LoVo (cell line): ENCODE results near the gene GUCA2A.
"Not testable (repeated sequence)": the region's sequence is repeated elsewhere in the genome, so short reads cannot be mapped to it uniquely, and the experiment has no call there.

ENCODE experiments used
- DNase-seq: peaks from one replicate; pipeline ENCODE4 v3.0.0-alpha.2; 2016; ENCODE audit warnings: low spot score

GUCA2A gene, protein sequence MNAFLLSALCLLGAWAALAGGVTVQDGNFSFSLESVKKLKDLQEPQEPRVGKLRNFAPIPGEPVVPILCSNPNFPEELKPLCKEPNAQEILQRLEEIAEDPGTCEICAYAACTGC

DNA sequence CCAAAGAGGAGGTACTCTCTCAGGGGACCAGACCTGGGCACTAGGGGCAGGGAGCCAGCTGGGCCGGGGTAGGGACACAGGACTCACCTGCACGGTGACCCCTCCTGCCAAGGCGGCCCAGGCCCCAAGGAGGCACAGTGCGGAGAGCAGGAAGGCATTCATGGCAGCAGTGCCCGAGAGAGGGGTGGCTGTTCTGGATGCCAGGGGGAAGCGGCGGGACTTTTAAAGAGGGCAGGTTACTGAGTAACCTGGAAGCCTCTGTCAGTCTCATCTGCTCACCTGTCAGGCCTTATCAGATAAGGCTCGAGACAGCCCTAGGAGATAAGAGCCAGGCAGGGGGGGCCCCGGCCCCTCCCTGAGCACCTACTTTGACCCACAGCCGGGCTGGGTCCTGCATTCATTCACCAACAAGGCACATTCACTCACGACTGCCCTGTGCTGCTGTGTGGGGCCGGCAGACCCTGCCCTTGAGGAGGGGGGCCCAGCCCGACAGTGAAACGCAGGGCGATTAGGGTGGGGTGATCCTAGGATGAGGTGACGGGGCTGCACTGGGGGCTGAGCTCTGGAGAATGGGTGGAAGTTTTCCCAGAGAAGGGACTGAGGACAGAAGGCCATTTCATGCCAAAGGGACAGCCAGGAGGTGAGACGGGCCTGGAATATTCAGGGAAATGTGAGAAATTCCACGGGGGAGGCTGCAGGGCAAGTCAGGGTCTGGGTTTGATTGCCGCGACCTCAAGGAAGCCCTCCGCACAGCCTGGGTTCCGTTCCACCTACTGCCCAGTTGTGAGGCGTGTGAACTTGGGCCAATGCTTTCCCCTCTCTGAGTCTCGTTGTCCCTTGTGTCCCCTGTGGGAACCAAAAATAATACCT, at the start of gene GUCA2A:
GUCA2A (minus strand) TSS at position 195 of the 870 bp plus-strand sequence; CDS start at position 162, 33 bp downstream.
- DNase-seq: peak; percentile 12

DNA sequence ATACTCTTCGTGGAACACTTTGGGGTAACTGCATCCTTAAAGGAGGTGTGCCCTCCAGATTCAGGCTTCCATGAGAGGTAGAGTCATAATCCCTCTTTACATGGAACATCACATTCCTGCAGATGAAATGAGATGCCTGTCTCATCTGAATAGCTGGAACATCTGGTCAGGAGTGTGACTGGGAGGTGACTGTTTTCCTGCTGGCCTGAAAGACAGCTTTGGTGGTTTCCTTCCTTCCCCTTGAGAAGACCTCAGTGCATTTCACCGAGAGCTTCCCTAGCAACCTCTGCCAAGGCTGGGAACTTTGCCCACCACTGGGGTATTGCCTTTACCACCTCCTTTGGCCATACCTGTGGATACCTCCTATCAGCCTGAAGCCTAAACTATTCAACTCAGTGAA, 46.7 kb upstream of the GUCA2A start:
- no peak for DNase-seq

DNA sequence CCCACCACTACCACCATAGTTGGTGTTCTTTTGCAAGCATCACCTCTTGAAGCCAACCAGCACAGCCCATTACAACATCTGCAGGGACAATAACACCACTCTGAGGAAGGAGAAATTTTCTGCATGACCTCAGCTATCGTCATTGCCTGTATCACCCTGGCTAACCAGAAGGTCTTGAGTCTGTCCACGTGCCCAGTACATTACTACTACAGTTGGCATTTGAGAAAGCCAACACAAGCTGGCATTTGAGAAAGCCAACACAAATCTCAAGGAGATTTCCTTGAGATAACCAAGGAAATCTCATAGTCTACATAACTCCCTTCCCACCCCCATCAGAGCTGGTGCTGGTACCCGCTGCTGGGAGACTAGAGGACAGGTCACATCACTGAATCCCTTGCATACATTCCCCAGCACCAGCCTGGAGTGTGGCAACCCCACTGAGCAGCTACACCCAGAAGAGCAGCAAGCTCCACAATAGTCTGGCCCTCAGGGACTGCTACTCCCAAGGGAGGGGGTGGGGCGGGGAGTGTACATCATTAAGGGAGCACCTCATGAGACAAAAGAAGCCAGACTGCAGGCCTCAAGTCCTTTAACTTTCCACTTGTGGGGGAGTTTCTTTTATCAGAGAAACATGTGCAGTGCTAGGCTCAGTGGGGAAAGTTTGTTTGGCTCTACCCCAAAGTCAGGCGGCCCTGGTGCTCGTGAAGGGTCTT, 46.0 kb upstream of the GUCA2A start:
- no peak for DNase-seq

DNA sequence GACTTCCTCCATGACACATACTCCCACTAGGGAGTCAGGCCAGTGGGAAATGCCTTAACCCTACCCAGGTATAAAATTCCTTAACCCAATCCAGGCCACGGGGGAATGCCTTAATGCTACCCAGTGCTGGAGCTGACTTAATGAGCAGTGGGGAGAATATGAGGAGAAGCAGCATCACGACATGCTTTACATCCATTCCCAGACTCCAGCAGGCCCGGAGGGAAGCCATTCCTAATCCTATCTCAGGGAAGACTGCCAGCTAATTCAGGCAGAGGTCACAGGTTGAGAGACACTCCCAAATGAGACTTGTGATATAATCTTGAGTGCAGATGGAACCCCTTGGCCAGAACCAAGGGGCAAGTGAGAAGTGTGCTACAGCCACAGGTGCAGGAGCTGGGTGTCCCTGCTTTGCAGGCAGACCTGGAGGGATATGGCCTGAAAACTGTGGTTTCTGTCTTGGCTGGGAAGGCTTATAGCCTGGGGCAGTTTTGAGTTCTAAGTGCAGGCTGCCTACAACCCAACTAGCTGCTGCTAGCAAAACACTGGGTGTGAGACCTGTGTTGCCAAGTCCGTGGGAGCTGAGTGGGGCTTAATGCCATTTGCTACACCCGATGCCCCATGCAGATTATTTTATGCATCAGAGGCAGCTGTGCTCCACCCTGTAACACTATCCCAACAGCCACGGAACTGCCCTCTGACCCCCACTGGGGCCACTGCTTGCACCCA, 45.1 kb upstream of the GUCA2A start:
- no peak for DNase-seq

DNA sequence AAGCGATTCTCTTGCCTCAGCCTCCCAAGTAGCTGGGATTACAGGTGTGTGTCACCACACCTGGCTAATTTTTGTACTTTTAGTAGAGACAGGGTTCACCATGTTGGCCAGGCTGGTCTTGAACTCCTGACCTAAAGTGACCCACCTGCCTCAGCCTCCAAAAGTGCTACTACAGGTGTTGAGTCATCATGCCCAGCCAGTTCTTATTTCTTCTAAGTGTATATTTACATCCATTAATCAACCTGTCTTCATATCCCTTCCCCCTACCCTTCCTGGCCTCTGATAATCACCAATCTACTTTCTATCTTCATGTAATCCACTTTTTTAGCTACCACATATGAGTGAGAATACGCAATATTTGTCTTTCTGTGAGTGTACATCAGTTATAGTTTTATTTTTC, 42.4 kb upstream of the GUCA2A start:
- not testable (repeated sequence) for DNase-seq

DNA sequence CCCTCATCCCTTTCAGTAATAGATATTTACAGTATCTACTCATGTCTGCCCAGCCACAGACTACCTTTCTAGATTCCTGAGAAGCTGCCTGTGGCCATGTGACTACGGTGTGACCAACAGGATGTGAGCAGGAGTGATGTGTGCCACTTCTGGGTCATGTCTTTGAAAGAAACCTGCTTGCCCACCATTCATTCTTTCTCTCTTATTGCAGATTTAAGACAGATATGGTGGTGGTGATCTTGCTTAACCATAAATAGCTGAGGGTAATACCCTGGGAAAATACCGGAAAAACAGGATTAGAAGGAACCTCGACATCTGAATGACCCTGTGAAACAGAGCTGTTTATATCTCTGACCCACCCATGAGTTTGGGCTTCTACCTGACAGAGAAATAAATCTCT, 41.6 kb upstream of the GUCA2A start:
- no peak for DNase-seq

DNA sequence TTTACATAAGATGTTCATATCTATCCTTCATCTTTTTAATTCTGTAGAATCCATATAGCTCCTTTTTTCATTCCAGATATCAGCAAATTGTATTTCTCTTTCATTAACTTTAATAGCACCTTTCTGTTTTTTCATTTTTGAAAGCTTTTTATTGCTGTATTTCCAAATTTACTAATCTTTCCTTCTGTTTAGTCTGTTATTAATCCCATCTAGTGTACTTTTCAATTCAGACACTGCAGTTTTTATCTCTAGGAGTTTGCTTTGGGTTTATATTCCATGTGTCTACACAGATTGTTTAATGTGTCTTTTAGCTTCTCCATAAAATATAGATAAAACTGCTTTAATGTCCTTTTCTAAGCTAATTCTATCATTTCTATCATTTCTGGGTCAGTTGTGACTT, 37.4 kb upstream of the GUCA2A start:
- DNase-seq: no peak

DNA sequence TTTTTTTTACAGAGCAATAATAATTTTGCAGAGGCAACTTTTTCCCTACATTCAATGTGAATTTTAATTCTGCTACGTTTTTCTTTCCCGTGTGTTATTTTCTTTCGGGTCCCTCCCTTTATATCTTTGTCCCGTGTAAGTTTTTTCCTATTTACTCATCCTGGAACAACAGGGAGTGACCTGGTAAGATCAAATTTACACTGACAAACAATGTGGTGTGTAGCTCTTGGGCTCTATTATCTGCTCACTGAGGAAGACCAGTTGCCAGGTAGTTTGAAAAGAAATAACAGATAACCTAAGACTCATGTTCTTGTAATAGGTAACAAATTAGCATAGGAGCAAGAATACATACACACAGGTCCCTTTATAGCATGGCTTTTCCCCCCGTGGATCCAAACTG, 33.7 kb upstream of the GUCA2A start:
- no peak for DNase-seq

DNA sequence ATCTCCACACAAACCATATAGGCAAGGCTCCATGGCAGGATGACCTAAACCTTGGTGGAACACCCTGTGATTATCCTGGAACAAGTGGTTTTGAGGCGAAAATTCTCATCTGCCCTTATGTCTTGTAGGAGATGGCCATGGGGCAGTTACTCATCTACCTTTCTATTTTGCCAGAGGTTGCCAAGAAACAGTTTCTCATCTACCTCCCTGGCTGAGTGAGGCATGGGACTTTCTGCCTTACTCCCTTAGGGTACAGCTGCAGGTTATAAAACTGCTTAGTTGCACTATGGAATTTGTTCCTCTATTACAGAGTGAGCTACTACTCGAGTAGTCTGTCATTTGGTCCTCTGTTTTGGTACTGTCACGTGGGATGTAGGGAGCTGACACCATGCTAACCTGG, 31.3 kb upstream of the GUCA2A start:
- DNase-seq: no peak

DNA sequence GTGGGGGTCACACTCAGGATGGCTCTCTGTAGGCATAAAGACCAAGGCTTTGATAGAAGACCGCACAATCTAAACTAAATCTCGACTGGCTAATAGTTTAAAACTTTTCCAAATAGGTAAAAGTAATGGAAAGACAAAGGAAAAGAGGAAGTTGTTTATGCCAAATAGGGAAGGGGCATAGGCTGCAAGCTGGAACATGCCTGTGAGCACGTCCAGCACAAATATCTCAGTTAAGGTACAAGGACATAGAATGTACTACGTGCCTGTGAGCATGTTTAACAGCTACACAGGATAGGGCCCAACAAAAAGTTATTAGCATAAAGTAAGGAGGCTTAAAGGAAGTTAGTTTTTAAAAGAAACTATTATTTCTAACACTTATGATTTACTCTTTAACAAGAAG, 27.6 kb upstream of the GUCA2A start:
- DNase-seq: no peak

DNA sequence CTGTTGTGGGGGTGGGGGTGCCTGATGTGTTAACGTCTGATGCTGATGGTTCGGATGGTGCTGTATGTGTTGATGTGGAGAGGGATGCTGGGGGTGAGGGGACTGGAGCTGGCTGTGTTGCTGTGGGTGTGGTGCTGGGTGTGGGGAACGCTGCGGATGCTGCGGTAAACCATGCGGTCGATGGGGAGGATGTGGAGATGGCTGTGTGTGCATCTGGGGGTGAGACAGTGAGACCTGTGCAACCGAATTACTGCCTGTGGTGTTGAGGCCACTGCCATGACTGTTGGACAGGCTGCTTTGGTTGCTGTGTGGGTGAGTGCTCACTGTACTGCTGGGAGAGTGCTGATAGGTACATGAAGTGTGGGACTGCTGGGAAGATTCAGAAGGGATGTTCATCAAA, 26.8 kb upstream of the GUCA2A start:
- no peak for DNase-seq

DNA sequence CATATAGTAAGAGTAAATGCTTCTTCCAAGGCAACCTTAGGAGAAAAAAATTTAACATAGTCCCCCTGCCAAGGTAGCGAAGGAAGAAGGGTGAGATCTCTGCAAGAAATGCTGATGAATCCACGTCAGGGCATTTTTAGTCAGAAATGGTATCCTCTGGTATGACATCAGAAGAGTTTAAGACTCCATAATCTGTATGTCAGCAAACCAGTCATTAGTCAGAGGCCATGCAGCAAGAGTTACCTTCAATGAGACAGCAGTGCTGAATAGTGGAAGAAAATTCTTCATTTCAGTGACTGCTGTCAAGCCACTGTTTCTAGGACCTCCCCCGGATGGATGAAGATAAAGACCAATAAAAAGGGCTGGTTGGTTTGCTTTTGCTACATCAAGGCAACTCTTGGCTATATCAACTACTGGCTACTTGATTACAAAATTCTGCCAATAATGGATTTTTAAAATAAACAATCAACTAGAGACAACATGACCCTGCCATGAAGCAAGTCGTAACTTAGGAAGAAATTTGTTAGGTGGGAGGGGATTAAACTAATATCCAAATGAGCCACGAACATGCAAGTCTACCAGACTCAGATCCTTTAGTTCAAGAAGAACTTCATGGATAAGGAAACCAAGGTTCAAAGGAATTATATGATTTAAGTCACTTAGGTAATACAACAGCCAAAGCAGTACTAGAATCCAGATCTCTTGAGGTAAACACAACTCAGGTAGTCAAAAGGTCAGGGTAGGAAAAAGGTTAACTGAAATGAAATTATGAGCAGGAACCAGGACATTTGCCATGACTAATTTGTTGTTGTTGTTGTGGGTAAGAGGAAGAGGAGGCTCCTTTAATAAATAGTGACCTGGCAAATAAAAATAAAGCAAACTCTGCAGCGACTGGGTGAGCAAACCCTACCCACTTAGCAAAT, 25.6 kb upstream of the GUCA2A start:
- no peak for DNase-seq

DNA sequence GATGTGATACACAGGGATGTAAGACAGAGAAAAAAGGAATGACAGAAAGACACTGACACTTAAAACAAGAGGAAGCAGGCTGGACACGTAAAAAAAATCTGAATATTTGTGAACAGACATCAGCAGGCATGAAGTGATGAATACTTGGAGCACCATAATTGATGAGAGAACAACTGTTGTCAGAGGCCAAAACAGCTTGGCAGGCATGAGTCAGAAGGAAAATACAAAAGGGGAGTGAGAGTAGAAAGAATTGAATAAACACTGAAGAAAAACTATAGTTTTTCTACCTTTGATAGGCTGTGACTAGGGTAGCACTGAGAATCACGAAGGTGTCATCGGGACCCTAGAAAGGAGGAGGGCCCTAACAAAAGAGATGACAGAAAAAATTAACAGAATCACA, 21.6 kb upstream of the GUCA2A start:
- DNase-seq: no peak

DNA sequence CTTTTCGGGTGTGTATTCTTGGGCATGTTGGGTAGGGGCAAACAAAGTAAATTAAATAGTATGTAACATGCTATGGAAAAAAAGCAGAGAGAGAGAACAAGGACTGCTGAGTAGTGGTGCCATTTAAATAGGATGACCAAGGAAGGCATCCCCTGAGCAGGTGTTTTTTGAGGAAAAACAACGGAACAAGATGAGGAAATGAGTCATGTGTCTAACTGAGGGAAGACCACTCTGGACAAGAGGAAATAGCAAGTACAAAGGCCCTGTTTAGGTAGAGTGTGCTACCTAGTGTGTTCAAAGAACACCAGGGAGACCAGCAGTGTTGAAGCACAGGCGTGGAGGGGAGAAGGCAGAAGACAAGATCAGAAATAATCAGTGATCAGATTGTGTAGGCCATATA, 20.1 kb upstream of the GUCA2A start:
- no peak for DNase-seq

DNA sequence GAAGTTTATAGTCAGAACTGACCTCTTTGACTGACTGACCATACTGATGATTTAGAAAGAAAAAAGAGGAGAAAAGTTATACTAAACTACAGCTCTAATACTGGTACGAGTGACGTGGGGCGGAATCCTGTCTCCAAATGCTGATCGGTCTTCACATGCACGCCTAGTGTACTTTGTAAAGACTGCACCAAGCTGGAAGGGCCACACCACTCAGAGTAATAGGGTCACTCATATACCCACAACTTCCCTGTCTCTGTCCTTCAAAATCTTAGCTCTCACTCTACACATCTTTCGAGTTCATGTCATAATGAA, 19.4 kb upstream of the GUCA2A start:
- DNase-seq: no peak

DNA sequence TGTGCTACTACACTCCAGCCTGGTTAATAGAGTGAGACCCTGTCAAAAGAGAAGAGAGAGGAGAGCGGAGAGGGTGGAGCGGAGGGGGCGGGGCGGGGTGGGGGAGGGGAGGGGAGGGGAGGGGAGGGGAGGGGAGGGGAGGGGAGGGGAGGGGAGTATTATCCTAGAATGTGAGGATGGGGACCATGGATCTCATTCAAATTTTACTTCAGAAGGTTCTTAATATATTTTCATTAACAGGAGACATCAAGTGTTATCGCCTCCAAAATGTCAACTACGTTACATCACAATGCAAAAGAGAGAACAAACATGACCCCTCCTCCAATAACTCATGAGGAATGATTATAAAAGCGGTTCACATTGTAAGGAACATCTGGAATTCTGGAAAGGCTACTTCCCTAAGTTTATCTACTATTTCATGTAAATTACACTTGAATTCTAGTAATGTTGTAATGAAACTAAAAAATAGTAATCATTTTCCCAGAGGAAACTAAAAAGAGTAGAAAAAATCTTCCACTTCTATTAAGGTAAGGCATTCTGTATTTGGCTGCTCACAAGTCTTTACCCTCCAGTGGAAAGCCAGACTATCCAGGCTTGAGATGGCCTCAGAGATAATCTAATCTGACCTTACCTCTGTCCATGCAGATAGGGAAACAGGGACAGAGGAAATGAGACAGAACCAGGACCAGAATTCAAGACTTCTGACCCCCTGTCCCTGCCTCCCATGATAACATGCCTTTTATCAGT, 18.8 kb upstream of the GUCA2A start:
- DNase-seq: no peak

DNA sequence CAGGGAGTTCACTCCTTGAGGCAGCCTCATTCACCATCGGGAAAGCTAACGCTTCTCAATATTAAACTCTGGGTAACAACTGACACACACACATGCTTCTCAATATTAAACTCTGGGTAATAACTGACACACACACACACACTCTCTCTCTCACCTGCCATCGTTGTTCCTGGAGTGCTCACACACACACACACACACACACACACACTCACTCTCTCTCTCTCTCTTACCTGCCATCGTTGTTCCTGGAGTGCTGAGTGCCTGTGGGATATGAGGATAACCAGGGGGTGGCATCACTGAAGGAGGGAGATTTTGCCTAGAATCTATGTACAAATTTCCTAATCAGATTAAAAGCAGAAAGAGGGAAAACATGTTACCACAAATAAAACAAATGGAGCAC, 17.1 kb upstream of the GUCA2A start:
- no peak for DNase-seq

DNA sequence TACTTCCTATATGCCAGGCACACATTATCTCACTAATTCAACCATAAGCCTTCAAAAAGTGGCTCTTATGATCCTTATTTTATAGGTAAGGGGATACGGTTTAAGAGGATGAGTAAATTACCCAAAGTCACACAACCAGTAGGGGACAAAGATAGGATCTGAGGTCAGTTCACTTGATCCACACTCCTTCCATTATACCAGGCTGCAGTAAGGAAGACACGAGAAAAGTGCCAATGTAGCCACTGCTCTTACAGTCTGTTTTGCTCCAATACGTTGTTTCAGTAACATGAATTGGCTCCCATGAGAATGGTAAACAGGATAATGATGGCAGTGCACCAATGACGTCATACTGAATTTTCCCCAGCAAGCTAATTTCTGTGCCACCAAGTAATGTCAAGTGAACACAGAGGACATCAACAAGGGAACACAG, 15.4 kb upstream of the GUCA2A start:
- no peak for DNase-seq

DNA sequence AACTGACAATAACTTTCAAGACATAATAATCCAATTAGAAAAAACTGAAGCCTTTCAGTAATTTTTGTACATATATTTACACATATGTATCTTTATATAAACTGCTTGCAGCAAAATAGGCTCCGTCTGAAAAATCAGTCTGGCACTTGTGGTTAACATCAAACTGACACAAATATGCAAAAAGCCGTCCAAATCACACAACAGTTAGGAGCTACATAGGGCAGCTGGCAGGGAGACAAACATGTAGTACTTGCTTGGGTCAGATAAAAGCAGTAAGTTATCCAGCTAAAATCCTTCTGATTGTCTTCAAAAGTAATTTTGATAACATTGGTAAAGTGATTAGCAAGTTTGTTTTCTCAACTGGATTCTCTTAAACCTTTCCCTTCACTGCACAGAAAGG, 14.7 kb upstream of the GUCA2A start:
- no peak for DNase-seq

DNA sequence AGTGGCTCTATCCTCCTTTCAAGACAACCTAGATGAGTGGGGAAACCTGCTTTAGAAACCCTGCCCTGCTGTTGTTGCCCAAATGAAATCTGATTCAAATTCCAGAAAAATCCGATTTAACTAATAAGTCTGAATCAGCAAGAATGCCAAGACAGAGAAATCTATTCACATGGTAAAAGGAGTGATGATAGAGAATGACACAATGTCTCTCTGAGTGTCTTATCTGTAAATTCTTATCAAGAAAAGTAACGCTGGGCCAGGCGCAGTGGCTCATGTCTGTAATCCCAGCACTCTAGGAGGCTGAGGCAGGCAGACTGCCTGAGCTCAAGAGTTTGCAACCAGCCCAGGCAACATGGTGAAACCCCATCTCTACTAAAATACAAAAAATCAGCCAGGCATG, 13.7 kb upstream of the GUCA2A start:
- no peak for DNase-seq

DNA sequence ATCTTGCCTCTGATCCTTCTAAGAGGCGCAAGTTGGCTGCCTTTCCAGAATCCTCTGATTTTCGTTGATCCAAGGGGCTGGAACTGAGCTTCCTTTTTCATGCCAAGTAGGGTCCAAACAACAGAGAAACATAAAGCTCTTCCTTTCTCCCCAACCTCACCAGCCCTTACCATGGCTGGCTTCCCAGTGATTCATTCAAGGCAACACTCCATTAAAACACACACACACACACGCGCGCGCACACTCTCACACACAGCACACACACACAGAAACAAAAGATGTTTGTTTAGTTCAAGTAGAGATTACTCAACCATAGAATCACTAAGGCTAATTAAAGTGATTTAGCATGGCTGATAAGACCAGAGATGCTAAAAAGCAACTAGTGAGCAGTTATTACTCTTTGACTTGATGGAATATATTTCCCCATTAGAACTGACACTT, 13.0 kb upstream of the GUCA2A start:
- DNase-seq: no peak
